Breast epithelium (tissue), 3 donors: ENCODE data around the gene MATN3.

Experiments used
- POLR2A ChIP-seq: fragments of 450-650 bp; IDR thresholded peaks from one replicate; pipeline ENCODE4 v1.6.1; 2016; ENCODE audit warnings: antibody characterized with exemption, mild to moderate bottlenecking, moderate library complexity
- POLR2AphosphoS5 ChIP-seq, 3 donors: sonication (generic); formaldehyde crosslinking; IDR thresholded peaks; one replicate each; pipeline ENCODE4 v1.6.1; 2017; ENCODE audit warnings: antibody characterized with exemption in 3 of 3

DNA sequence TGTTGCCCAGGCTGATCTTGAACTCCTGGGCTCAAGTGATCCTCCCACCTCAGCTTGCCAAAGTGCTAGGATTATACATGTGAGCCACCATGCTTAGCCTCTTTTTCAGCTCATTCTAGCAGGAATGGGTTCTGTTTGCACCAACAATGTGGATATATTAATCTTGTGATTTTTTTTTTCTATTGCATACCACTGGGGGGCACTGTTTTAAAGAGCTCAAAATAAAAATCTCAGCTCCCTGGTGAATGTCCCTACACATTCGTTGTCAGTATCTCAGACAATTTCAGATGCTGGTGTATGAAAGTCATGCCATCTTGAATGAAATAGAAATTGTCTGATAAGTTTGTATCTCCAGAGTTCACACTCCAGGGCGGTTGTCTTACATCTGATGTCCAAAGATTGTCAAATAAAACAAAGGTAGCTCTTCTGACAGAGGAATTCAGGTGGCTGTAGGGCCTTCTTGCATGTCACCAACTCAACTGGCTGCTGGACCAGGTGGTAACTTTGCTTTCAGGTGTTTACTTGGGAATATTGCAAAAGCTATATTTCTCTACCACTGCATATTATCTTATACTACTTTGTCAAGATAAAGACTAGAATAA lies 3.1 kb upstream of the MATN3 start:
- TF ChIP-seq POLR2A (no peak), POLR2AphosphoS5 (IDR thresholded peaks at IDR 0.05) (no peak)
